HUDEP-2 (cell line): ENCODE results near the gene MYH15.
"Not testable (repeated sequence)": the region's sequence is repeated elsewhere in the genome, so short reads cannot be mapped to it uniquely, and the experiment has no call there.

ENCODE experiments used
- DNase-seq, 76 experiments: peaks; one replicate each; lab custom pipeline; 2025; ENCODE audit not compliant: unreplicated experiment in 76 of 76; lab: John Stamatoyannopoulos, UW

Gene MYH15

DNA sequence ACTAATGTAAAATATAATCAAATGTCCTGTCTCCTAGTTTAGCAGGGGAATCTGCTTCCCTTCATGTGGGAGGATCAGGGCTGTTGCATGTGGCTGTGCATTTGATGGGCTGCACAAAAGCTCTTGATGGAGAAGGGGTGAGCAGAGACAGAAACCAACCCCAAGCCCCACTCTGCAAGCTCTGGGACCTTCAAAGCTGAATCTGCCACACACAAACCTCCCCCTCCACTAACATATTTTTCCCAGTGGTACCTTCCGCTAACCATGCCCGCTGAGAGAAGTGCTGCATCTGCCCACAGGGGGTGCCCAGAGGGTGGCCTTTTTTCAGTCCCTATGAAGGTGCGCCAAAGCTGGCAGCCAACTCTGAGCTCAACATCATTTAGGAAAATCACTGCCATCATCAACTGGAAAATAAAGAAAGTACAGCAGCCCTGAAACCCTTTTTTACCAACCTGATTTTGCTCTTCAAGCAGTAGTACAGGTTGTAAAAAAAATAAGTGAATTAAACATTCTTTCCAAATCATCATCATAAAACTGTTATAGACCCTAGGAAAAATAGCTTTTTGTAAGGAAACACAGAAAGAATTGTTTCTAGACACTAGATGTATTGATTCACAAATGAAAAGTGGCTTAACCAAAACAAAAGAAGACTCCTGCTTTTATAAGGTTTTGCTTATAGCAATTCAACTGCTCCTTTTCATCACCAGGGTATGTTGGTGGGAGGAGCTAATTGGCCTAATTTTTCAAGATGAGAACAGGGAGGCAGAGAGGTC lies 117.1 kb downstream of the MYH15 start:
- no peak for DNase-seq

GRCh38 chr3:108391917-108392593 lies 118.3 kb downstream of the MYH15 start:
- no peak for DNase-seq

- DNase-seq = no peak
These were observed 121.0 kb downstream of the MYH15 start for GRCh38 chr3:108389372-108389771.

DNA sequence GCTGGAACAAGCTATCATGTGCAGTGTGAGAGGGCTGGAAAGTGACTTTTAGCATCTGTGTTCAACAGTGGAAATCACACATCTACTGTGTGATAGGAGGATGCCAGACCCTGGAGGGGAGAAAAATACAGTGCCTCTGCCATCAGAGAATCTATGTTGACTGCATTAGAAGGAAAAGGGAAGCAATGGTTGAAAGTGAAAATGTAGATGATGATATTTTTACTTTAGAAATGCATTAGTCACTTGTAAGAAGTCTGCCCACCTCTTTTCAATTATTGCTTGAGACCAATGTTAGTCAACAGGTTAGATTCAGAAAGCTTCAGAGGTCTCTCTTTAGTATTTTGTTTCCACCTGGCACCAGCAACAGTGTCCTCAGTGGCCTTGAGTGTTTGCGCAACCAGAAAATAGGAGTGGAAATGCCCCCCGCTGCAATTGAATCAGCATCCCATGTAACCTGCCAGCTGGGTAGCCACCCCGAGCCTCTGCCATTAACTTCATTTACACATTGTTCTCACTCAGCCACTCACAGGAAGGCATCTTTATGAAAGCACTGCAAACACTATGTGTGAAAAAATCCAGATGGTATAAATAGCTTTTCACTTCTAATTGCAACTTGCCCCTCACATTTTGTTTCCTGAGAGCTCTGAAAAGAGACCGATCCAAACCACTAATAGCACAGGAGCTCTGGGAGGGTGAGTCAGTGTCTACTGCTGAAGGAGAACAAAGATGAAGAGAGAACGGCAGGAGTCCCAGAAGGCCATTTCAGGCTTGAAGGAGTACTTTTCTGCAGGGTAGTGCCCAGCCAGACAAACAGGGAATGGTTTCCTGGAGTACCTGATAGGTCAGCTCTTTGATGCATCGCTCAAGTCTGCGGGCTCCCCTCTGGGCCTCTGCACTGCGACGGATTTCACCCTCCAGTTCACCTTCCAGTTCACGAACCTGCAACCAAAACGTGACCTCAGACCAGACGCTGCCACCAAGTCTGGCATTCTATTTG lies 122.0 kb downstream of the MYH15 start:
- no peak for DNase-seq

DNA sequence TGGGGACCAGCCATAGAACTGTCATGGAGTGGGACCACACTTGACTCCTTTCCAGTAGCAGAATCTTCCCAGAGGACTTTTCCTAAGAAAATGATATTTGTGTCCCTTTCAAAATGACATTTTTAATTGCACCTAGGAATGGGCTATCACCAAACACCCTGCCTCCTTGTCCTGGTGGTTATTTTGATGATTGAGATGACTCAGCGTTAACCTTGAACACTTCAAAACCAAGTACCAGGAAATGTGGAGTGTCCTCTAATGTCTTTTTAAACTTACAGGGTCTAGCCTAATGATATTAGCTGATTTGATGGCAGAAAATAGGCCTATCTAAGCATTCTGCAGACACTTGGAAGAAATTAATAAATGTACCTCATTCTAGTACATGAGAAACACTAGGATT lies 123.3 kb downstream of the MYH15 start:
- no peak for DNase-seq

DNA sequence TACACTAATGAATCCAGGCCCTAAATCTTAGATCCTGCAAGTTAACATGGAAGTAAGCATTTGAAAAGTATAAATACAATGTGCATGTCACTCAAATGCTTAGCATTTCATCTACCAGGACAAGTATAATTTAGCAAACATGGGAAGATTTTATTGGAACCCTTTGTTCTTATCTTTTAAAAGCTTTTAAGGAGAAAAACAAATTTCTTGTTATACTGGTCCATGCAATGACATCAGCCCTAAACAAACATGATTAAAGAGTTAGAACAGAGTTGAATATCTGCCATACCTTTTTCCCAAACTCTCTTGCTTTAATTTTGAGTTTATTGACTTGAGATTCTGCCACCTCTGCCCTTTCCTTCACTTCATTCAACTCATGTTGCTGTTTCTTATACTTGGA lies 127.1 kb downstream of the MYH15 start:
- DNase-seq = no peak

- DNase-seq = no peak
These were observed 128.8 kb downstream of the MYH15 start for GRCh38 chr3:108381529-108382140.

GRCh38 chr3:108380128-108380795 lies 130.1 kb downstream of the MYH15 start:
- DNase-seq = no peak

- not testable (repeated sequence) for DNase-seq
These were observed 131.4 kb downstream of the MYH15 start for GRCh38 chr3:108378952-108379342.

DNA sequence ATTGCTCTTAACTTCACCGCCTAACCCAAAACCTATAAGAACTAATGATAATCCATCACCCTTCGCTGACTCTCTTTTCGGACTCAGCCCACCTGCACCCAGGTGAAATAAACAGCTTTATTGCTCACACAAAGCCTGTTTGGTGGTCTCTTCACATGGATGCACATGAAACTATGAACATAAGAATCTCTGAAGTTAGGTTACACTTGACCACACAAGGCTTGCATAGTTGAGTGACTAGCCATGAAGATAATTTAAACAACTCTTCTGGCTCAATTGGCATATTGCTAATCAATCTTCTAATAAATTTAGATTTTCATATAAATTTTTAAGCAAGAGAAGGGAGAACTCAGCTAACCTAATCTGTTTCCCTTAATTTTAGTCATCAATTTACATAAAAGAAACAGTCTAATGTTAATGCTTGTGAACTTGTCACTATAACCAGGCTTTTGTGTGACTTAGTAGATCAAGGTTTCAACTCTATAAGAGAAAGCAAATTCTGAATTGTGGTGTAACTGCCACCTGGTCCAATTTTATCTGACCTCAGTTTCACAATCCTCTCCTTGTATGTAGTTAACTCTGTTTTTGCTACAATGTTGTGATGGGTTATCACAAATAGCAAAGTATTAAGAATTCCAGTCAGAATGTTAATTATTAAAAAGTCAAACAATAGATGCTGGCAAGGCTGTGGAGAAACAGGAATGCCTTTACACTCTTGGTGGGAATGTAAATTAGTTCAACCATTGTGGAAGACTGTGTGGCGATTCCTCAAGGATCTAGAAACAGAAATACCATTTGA lies 132.0 kb downstream of the MYH15 start:
- DNase-seq = no peak

GRCh38 chr3:108377384-108377783 lies 133.0 kb downstream of the MYH15 start:
- DNase-seq = no peak

GRCh38 chr3:108376026-108376425 lies 134.4 kb downstream of the MYH15 start:
- DNase-seq = no peak

- DNase-seq = no peak
These were observed 151.4 kb downstream of the MYH15 start for GRCh38 chr3:108359011-108359410.

DNA sequence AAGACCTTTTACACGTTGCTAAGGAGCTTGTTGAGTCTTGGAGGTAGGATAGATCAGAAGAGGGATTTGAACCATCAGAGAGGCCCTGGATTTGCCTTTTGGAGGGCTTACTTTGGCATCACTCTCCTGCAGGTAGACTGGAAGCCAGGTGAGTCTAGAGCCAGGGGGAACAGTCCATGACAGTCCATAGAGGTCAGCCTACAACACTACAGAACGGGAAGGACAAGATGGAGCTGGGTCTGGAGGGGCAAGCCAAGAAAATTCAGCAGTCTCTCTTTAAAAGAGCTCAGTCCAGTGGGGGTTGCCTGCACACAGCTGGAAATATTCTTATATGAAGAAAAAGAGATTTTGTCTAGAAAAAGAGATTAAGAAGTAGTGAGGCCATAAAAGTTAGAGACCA lies 153.4 kb downstream of the MYH15 start:
- DNase-seq = no peak

GRCh38 chr3:108354562-108354961 lies 155.8 kb downstream of the MYH15 start:
- no peak for DNase-seq

DNA sequence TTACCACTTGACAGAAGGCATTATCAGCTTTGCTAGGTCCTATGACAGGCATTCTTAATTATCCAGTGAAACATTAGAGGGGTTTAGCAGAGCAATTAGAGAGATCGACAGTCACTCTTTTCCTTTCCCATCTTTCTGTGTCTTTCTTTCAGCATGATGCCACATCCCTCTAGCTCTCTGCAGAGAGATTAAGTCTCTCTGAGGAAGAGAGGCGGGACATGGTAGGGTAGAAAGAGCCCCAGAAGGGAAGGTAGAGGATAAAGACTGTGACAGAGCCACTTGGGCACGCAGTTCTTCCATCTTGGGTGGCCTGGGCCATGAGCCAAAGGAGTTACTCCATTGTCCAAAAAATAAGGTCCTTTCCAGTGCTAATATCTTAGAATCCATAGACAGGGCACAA lies 158.2 kb downstream of the MYH15 start:
- no peak for DNase-seq

DNA sequence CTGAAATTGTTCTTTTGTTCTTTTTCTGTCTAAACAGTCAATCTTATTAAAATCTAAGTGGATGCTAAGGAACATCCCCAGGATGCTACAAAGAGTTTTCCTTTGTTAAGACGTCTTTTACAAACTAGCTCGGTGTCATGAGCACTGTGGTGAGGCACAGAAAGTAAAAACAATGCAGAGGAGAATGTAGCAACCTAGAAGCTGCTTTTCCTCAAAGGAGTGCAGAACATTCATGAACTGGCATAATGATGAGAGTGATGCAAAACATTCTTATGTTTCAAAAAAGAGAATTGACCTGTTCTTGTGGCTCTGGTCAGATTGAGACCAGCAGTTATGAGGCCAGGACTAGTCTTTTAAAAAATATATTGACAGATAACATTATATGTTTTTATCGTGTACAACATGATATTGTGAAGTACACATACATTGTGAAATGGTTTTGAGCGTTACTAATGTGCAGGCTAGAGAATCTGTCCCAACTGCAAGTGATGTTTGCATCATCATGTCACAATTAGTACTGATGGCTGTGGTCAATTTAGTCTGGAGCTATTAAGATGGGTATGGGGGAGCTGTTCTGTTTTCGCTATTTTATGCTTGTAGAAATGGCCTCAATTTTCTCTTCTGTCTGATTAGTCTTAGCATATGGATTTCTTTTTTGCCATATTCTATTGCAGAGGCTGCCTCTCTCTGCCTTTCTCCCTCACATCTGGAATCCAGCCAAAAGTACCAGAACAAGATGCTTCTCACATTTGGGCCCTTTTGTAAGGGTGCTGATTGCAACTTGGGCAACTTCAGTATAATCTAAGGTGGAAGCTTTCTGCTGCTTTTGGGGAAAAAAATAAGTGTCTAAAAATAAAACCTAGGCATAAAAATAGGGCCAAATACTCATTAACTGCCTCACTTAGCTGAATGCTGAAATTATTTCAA lies 163.8 kb downstream of the MYH15 start:
- DNase-seq = no peak

- no peak for DNase-seq
These were observed 164.7 kb downstream of the MYH15 start for GRCh38 chr3:108345492-108346205.
